PC-9 (cell line): ENCODE results near the gene MLXIPL. TPM values are rescaled to one million over a fixed set of nuclear protein-coding genes. Genes with fewer than 3 reads are reported as not detected.
"Not testable (repeated sequence)": the region's sequence is repeated elsewhere in the genome, so short reads cannot be mapped to it uniquely, and the experiment has no call there.

ENCODE experiments used
- BruUV-seq: library from RNA; stranded (reverse); fragments of 400-500 nt; replicated peaks from 2 replicates; lab custom pipeline; 2021; lab: Mats Ljungman, UMichigan
- CTCF ChIA-PET: fragments of 300-600 bp; sonication (Branson Sonifier 250); formaldehyde crosslinking; loops from one replicate; lab custom pipeline; 2022; ENCODE audit warnings: antibody characterized with exemption; lab: Charles Lee
- POLR2A ChIA-PET: fragments of 300-600 bp; sonication (Branson Sonifier 250); formaldehyde crosslinking; loops from one replicate; lab custom pipeline; 2022; ENCODE audit warnings: antibody characterized with exemption; ENCODE audit not compliant: unreplicated experiment; lab: Charles Lee
- DNase-seq, 2 experiments: peaks; one replicate each; pipeline versions ENCODE4 v3.0.0 to v3.0.0-alpha.2; 2015 to 2022; ENCODE audit warnings: mixed read lengths in 1 of 2
- H2AFZ ChIP-seq: fragments of 200-600 bp; sonication (generic); 2 replicates; pipeline ENCODE4 v1.8.1; 2017; ENCODE audit warnings: antibody characterized with exemption
- H3F3A ChIP-seq: fragments of 200-600 bp; sonication (generic); 2 replicates; pipeline ENCODE4 v1.8.1; 2017; ENCODE audit warnings: antibody characterized with exemption, mild to moderate bottlenecking, low read depth; ENCODE audit not compliant: insufficient read depth
- H3K27ac ChIP-seq: fragments of 200-600 bp; sonication (generic); 2 replicates; pipeline ENCODE4 v1.6.1; 2016; ENCODE audit warnings: mixed run types
- H3K27me3 ChIP-seq: fragments of 200-600 bp; sonication (generic); 2 replicates; pipeline ENCODE4 v1.6.1; 2016; ENCODE audit warnings: low read depth, mixed run types; ENCODE audit not compliant: insufficient read depth
- H3K36me3 ChIP-seq: fragments of 200-600 bp; sonication (generic); 2 replicates; pipeline ENCODE4 v1.6.1; 2016; ENCODE audit warnings: low read depth, mixed run types
- H3K4me1 ChIP-seq: fragments of 200-600 bp; sonication (generic); replicated peaks from 2 replicates; pipeline ENCODE4 v1.6.1; 2016; ENCODE audit warnings: mixed run types; ENCODE audit not compliant: insufficient read depth
- H3K4me2 ChIP-seq: fragments of 200-600 bp; sonication (generic); 2 replicates; pipeline ENCODE4 v1.6.1; 2017; ENCODE audit warnings: mixed run types
- H3K4me3 ChIP-seq: fragments of 200-600 bp; sonication (generic); 2 replicates; pipeline ENCODE4 v1.6.1; 2016; ENCODE audit warnings: mixed run types
- H3K79me2 ChIP-seq: fragments of 200-600 bp; sonication (generic); 2 replicates; pipeline ENCODE4 v1.6.1; 2017; ENCODE audit warnings: low read depth, mixed run types
- H3K9me2 ChIP-seq: fragments of 200-600 bp; sonication (generic); 2 replicates; pipeline ENCODE4 v1.8.1; 2017; ENCODE audit warnings: mild to moderate bottlenecking; ENCODE audit not compliant: insufficient read depth
- H3K9me3 ChIP-seq: fragments of 200-600 bp; sonication (generic); 2 replicates; pipeline ENCODE4 v1.8.1; 2016; ENCODE audit warnings: low read depth; ENCODE audit not compliant: insufficient read depth
- H4K20me1 ChIP-seq: fragments of 200-600 bp; sonication (generic); 2 replicates; pipeline ENCODE4 v1.8.1; 2017; ENCODE audit not compliant: insufficient read depth
- CTCF ChIP-seq: fragments of 200-600 bp; sonication (generic); conservative IDR thresholded peaks from 2 replicates; pipeline ENCODE4 v1.6.1; 2017; ENCODE audit warnings: mixed run types, antibody characterized with exemption, mild to moderate bottlenecking, moderate library complexity
- EZH2 ChIP-seq: fragments of 200-600 bp; sonication (generic); IDR thresholded peaks from 2 replicates; pipeline ENCODE4 v1.8.0; 2017; ENCODE audit warnings: antibody characterized with exemption, low read depth
- intact Hi-C: fragments of 100-400 bp; cut with micrococcal nuclease; formaldehyde crosslinking; loops from one replicate; pipeline ENCODE4 v1.10.0; 2022; ENCODE audit not compliant: unreplicated experiment
- total RNA-seq: library from RNA; stranded (reverse); gene quantifications from 2 replicates; pipeline ENCODE4 v1.2.3, GENCODE V29; 2021

Gene MLXIPL
- total RNA-seq, 1 experiment from 2014 or later = 24.9 TPM

DNA sequence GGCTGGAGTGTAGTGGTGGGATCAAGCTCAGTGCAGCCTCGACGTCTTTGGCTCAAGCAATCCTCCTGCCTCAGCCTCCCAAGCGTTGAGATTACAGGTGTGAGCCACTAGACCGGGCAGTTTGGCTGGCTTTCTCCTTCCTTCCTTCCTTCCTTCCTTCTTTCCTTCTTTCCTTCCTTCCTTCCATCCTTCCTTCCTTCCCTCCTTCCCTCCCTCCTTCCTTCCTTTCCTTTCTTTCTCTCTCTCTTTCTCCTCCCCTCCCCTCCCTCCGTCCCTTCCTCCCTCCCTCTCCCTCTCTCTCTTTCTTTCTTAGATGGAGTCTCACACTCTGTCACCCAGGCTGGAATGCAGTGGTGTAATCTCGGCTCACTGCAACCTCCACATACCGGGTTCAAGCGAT lies 35.7 kb upstream of the MLXIPL start:
- Histone ChIP-seq H3F3A (peaks cover 7% of the 10 kb centered on the region; the same call in 1 of the 2 replicates), H3K9me2 (no peaks in the 10 kb centered on the region), H3K4me2 (no peak overlapping the region), H4K20me1 (no peaks in the 10 kb centered on the region), H3K4me1 (0 out of 2 replicates have a peak, but pooled peaks cover 4% of the 10 kb centered on the region), H3K9me3 (no peaks in the 10 kb centered on the region), H2AFZ (no peak overlapping the region), H3K79me2 (no peaks in the 10 kb centered on the region), H3K4me3 (no peak overlapping the region), H3K27ac (no peak overlapping the region), H3K36me3 (no peaks in the 10 kb centered on the region), H3K27me3 (no peaks in the 10 kb centered on the region)
- TF ChIP-seq EZH2 = no peak
- BruUV-seq = no TSS peak
- POLR2A ChIA-PET = interaction anchor here (0.6 kb wide), 1 partner anchor 96 kb away, joined by 5 read pairs; no protein-coding TSS in a partner anchor
- CTCF ChIA-PET = interaction anchor here (0.6 to 0.7 kb wide), 2 partner anchors 65 to 209 kb away, joined by 3 to 5 read pairs; no protein-coding TSS in a partner anchor
- DNase-seq = no peak
- intact Hi-C loops = no loop called here

DNA sequence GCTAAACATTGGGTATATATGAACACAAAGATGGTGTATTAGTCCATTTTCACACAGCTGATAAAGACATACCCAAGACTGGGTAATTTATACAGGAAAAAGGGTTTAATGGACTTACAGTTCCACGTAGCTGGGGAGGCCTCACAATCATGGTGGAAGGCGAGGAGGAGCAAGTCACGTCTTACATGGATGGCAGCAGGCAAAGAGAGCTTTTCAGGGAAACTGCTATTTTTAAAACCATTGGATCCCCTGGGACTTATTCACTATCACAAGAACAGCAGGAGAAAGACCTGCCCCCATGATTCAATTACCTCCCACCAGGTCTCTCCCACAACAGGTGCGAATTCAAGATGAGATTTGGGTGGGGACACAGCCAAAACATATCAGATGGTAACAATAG lies 31.0 kb upstream of the MLXIPL start:
- H4K20me1 ChIP-seq, H3K4me1 ChIP-seq, DNase-seq, CTCF ChIA-PET, H3K36me3 ChIP-seq, H3K4me3 ChIP-seq, intact Hi-C loops, H3K27ac ChIP-seq, BruUV-seq, H3K27me3 ChIP-seq, H3K9me3 ChIP-seq, H2AFZ ChIP-seq, H3K9me2 ChIP-seq, H3F3A ChIP-seq, POLR2A ChIA-PET, H3K79me2 ChIP-seq, H3K4me2 ChIP-seq: not testable (repeated sequence)

DNA sequence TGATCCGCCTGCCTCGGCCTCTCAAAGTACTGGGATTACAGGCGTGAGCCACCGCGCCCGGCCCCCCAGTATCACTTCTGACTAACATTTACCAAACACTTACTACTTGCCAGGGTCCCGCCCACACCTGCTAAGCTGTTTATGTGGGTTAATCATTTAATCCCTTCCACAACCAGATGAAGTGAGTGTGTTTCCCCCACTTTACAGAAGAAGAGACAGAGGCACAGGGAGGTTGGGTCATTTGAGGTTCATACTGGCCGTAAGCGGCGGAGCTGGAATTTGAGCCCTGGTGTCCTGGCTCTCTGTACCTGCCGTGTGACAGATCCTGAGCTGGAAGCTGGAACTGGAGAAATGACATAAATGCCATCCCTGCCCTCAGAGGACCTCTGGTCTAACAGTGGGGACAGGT lies 28.2 kb upstream of the MLXIPL start:
- Histone ChIP-seq H2AFZ (no peak overlapping the region), H3K27ac (no peak overlapping the region), H3K4me2 (no peak overlapping the region), H3K27me3 (peaks cover 4% of the 10 kb centered on the region; the same call in 1 of the 2 replicates), H3K79me2 (no peaks in the 10 kb centered on the region), H3K9me2 (no peaks in the 10 kb centered on the region), H3K4me1 (peaks cover 6% of the 10 kb centered on the region; the same call in 1 of the 2 replicates), H3K4me3 (no peak overlapping the region), H3K9me3 (no peaks in the 10 kb centered on the region), H3K36me3 (no peaks in the 10 kb centered on the region), H4K20me1 (no peaks in the 10 kb centered on the region), H3F3A (no peaks in the 10 kb centered on the region)
- TF ChIP-seq EZH2 = no peak
- TF ChIP-seq CTCF = no peak
- no TSS peak for BruUV-seq
- intact Hi-C loops = no loop called here
- POLR2A ChIA-PET = interaction anchor here (0.7 kb wide), 1 partner anchor 15 kb away, joined by 3 read pairs; no protein-coding TSS in a partner anchor
- no peak for DNase-seq
- CTCF ChIA-PET = no interaction called here

DNA sequence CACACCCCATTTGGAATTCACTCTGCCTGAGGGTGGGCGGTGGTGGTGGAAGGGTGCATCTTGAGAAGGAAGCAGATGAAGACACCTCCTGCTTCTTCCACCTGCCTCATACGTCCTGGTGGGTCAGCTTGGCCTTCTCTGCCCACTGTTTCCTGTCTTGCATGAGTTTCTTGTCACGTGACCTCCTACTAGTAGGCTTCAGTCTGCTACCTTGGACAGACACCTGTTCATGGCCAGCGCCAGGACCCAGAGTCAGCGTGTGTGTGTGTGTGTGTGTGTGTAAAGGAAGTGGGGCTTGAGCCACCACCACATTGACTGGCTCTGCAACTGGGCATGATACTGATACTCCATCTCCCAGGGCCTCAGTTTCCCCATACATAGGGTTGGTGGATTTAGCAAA lies 26.2 kb upstream of the MLXIPL start:
- Histone ChIP-seq H3K9me3 (no peaks in the 10 kb centered on the region), H3K4me3 (no peak overlapping the region), H3K27me3 (peaks cover 4% of the 10 kb centered on the region; the same call in 1 of the 2 replicates), H3K9me2 (no peaks in the 10 kb centered on the region), H3K4me2 (no peak overlapping the region), H3F3A (peaks cover 20% of the 10 kb centered on the region; the same call in 1 of the 2 replicates), H2AFZ (no peak overlapping the region), H3K4me1 (peaks cover 10% of the 10 kb centered on the region; the same call in 1 of the 2 replicates), H3K79me2 (no peaks in the 10 kb centered on the region), H3K27ac (no peak overlapping the region), H4K20me1 (no peaks in the 10 kb centered on the region), H3K36me3 (no peaks in the 10 kb centered on the region)
- CTCF ChIA-PET = no interaction called here
- intact Hi-C loops = no loop called here
- TF ChIP-seq CTCF (no peak), EZH2 (no peak)
- POLR2A ChIA-PET = no interaction called here
- BruUV-seq = no TSS peak
- no peak for DNase-seq
